HCT116 (cell line): ENCODE data around the gene LIM2.

Experiments used
- EZH2phosphoT487 ChIP-seq: fragments of 200-600 bp; IDR thresholded peaks from 2 replicates; pipeline ENCODE4 v1.6.1; 2018; ENCODE audit warnings: antibody characterized with exemption, borderline replicate concordance
- SIN3A ChIP-seq: IDR thresholded peaks from 2 replicates; pipeline ENCODE4 v1.6.1; 2012; ENCODE audit warnings: low read depth
- ZBTB33 ChIP-seq: IDR thresholded peaks from 2 replicates; pipeline ENCODE4 v1.6.1; 2011; ENCODE audit warnings: mild to moderate bottlenecking, low read length, moderate library complexity; ENCODE audit not compliant: insufficient replicate concordance; ENCODE audit errors: extremely low read depth

DNA sequence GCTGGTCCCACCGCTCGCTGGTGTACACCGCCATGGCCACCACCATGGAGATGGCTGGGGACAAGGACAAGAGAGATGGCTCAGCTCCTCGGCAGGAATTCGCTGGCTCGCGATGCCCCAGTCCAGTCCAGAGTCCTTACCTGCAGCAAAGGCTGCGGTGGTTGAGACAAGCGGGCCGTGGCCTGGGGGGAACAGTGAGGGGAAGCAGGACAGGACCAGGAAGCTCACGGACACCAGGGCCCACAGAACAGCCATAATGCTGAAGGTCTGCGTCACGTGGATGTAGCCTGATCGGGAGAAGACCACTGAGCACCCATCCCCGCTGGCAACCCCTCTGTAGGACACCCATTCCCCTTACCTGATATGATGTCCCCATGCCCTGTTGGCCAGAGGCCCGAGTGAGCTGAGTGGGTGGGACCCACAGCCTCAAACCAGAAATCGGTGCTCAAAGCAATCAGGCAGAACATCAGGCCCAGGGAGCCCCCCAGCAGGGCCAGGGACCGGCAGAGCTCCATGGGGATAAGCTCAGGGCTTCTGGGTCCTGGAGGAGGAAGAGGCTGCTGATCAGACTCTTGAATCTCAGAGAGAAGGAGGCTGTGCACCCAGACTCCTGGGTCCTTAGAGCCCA, 15.6 kb downstream of the LIM2 start:
- TF ChIP-seq SIN3A (no peak), EZH2phosphoT487 (no peak), ZBTB33 (no peak)
